Measurements from ENCODE around the gene SLC35D2.

Gene SLC35D2

DNA sequence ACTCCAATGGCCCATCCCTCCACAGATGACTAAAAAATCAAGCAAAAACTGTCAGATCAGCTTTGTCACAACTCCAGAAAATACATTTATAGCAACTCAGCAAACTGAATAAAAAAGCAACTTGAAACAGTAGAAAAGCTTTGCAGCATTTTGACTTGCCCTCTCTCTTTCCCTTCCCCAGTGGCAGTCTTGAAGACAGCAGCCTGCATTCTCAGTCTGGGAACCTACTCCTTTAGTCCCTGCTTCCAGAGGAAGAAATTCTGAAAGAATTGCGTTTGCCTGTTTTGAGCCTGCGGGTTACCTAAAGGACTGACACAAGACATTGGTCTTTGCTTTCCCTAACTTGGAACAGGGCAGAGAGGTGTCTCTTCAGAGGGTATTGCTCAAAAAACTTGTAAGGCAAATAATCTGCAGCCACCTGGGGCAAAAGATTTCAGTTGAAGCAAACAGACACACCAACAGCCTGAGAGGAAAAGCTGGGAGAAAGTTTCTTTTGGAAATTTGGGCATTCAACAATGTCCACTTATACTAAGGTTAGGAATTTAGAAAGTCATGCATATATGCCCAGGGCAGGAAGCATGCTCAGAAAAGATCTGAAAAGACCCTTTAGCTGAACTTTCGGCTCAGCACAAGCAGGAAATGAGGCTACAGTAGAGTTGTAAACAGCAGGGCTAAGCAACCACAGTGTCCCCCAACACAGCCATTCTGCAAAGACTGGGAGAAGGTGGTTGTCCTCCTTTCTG is 15.2 kb upstream of the SLC35D2 start:
- TF ChIP-seq, protein P1, sequence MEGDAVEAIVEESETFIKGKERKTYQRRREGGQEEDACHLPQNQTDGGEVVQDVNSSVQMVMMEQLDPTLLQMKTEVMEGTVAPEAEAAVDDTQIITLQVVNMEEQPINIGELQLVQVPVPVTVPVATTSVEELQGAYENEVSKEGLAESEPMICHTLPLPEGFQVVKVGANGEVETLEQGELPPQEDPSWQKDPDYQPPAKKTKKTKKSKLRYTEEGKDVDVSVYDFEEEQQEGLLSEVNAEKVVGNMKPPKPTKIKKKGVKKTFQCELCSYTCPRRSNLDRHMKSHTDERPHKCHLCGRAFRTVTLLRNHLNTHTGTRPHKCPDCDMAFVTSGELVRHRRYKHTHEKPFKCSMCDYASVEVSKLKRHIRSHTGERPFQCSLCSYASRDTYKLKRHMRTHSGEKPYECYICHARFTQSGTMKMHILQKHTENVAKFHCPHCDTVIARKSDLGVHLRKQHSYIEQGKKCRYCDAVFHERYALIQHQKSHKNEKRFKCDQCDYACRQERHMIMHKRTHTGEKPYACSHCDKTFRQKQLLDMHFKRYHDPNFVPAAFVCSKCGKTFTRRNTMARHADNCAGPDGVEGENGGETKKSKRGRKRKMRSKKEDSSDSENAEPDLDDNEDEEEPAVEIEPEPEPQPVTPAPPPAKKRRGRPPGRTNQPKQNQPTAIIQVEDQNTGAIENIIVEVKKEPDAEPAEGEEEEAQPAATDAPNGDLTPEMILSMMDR (IDR thresholded peaks at IDR 0.05; ENCODE audit: low read depth, low read length): no peak; the same call in 1 of the 2 replicates
- DNase-seq (ENCODE audit: extremely low read depth, low read depth): no peak

DNA sequence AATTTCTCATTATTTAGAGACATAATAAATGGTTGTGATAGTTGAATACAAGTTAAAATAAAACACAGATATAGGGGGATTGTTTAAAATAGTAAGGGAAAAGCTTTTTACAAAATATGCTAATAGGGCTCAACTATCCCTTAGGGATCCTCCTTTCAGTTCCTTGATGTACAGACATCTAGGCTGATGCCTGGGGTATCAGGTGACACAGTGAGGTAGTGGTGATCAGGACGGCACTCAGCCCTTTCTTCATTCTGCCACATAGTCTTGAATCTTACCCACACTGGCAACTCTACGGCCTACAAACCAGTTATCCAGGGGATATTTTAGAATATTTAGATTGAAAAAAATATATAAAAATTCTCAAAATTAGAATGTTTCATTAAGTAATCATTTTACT is 12.5 kb upstream of the SLC35D2 start:
- no peak for DNase-seq (ENCODE audit: extremely low read depth, low read depth)
- TF ChIP-seq, protein P1 (IDR thresholded peaks at IDR 0.05; ENCODE audit: low read depth, low read length): no peak

DNA sequence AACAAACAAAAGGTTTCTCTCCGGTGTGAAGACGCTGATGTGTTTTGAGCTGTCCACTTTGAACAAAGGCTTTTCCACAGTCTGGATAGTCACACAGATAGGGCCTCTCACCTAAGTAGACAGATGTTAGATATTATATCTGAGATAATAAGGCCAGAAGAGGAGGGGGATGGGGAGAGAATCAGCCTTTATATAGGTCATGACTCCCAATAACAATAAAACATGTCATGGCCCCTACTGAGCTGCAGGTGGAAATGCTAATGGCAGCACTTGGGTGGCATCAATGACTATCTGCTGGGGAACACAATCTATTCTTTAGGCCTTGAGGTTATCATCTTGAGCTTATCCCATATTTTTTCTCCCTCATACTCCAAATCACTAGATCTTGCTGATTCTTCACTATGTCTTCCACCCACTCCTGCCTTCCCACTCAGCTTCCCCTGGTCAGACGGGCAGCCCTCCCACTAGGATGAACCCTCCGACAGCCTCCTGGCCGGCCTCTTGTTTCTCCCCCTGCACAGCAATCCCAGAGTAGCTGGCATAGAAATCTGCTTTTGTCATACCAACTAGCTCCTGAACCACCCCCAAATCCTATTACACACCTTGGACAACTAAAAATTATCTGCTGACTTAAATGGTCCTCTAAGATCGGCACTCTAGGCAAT is 11.5 kb upstream of the SLC35D2 start:
- TF ChIP-seq, protein P1 (IDR thresholded peaks at IDR 0.05; ENCODE audit: low read depth, low read length): no peak
- no peak for DNase-seq (ENCODE audit: extremely low read depth, low read depth)

DNA sequence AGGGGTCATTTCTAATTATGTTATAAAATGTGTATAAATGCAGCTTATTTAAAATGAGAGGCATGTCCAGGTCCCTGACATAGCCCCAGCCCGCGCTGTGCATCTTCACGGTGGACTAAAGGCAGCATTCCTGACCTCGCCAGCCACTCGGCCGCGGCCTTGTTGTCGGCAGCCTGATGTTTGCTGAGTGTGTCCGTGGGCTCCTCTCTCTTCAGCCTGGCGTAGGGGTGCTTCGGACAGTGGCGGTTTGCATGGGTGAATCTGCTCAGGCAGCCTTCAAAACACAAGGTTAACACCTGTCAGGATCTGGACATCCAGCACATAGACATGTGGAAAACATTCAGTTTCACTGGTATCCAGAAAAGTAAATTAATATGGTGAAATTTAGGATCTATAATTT is 8.8 kb upstream of the SLC35D2 start:
- TF ChIP-seq, protein P1 (IDR thresholded peaks at IDR 0.05; ENCODE audit: low read depth, low read length): no peak
- DNase-seq (ENCODE audit: extremely low read depth, low read depth): no peak

DNA sequence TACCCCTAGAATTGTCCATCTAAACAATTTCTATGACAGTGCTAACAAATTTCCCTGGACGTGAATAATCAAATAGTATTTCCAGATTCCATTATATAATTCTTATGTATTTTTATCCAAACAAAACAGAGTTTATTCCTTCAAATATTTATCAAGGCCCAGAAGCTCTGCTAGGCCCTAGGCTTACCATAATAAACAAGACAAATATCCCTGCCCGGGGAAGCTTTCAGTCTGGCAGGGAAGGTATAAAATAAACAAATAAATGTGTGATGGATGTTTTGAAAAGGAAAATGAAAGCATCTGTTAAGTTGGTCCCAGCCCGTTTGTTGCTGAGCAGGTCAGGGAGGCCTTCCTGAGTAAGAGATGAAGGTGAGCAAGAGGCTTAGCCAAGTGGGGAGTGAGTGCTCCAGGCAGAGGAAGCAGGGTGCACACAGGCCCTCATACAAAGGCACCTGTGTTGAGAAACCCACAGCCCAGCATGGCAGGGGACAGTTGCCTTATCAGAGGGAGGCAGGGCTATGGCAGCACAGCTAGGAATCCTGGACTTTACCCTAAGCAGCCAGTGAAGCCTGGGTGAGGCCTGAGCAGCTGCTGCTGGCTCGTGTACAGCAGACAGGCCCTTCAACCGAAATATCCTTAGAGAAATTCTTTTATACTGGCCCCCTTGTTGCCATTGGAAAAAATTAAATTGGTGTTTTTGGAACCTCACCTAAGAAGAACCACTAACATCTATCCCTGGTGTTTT is 7.7 kb upstream of the SLC35D2 start:
- TF ChIP-seq, protein P1 (IDR thresholded peaks at IDR 0.05; ENCODE audit: low read depth, low read length): no peak
- DNase-seq (ENCODE audit: extremely low read depth, low read depth): no peak

DNA sequence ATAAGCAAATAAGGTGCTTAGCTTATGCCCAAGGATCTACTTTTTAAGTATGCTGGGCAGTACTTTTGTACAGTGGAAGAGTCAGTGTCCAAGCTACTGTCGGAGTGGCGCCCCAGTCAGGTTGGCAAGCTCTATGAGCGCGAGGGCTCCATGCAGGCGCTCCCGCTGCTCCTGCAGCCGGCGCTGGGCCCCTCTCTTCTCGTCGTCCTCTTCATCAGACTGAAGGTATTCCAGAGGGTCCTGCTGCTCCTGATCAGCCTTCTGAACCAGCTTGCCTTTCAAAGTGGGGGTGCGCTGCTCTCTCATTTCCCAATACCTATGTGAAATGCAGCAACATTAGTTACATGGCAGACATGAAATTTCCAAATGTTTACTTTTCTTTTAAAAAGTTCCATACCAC is 4.6 kb upstream of the SLC35D2 start:
- TF ChIP-seq, protein P1 (IDR thresholded peaks at IDR 0.05; ENCODE audit: low read depth, low read length): no peak
- DNase-seq (ENCODE audit: extremely low read depth, low read depth): no peak

DNA sequence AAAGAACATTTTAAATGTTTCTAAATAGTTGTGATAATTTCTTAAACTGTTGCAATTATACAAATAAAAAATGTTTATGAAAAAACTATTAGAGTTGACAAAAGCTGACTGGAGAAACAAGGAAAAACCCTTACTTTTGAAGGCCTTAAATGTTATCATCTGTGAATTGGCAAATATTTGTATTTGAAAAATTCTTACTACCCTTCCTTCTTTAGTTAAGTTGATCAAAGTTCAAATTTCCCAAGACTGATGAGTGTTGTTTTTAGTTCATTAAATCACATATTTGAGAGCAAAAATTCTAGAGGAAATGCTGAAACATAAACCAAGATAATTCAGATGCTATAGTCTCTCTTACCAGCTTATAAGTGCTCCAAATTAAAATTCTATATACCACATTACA is 2.6 kb upstream of the SLC35D2 start:
- no peak for DNase-seq (ENCODE audit: extremely low read depth, low read depth)
- TF ChIP-seq, protein P1 (IDR thresholded peaks at IDR 0.05; ENCODE audit: low read depth, low read length): no peak

All from AG09319 (cell line).